ENCODE results near the gene FLAD1.

The FLAD1 gene

GRCh38 chr1:154970631-154971340 is 12.4 kb upstream of the FLAD1 start, which contains the start of gene SHC1:
Gene SHC1, minus strand, starts transcription at chr1:154970747. Its CDS starts 221 bp downstream, at chr1:154970526.
- H3K4me1 ChIP-seq (ENCODE audit: control insufficient read depth, insufficient read depth, low read length) = peaks cover 12% of the 10 kb centered on the region
- ChIA-PET CTCF (interaction anchor here (0.6 to 2.0 kb wide), 8 partner anchors 10 to 974 kb away, joined by 3 to 16 read pairs (median 4); partner anchors contain the start of gene PYGO2), POLR2A (interaction anchor here (1.1 to 6.0 kb wide), 9 partner anchors 9 to 80 kb away, joined by 4 to 69 read pairs (median 4); partner anchors contain the start of genes ADAM15, FLAD1, PBXIP1 and PMVK)
- H3K27ac ChIP-seq (ENCODE audit: extremely low read depth, low read depth, low read length) = peak within 1 kb of the TSS; percentile 32; the same call in 1 of the 2 replicates
- no peaks in the 10 kb centered on the region for H3K9me3 ChIP-seq (ENCODE audit: control insufficient read depth, insufficient read depth, low read depth, low read length)
- no peak within 1 kb of the TSS for H3K4me3 ChIP-seq (ENCODE audit: low read depth, low read length)
- peaks cover 0 to 37% of the 10 kb centered on the region in 2 experiments; a peak in 1 of 3 replicates for H3K36me3 ChIP-seq (ENCODE audit: control insufficient read depth in 2 of 2, insufficient read depth in 1 of 2, low read length in 2 of 2)
- TF ChIP-seq, protein P1, sequence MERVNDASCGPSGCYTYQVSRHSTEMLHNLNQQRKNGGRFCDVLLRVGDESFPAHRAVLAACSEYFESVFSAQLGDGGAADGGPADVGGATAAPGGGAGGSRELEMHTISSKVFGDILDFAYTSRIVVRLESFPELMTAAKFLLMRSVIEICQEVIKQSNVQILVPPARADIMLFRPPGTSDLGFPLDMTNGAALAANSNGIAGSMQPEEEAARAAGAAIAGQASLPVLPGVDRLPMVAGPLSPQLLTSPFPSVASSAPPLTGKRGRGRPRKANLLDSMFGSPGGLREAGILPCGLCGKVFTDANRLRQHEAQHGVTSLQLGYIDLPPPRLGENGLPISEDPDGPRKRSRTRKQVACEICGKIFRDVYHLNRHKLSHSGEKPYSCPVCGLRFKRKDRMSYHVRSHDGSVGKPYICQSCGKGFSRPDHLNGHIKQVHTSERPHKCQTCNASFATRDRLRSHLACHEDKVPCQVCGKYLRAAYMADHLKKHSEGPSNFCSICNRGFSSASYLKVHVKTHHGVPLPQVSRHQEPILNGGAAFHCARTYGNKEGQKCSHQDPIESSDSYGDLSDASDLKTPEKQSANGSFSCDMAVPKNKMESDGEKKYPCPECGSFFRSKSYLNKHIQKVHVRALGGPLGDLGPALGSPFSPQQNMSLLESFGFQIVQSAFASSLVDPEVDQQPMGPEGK (tag by site-specific recombination; IDR thresholded peaks at IDR 0.05) = peak; percentile 98
- no peak for TF ChIP-seq ZNF184 (tag by site-specific recombination; IDR thresholded peaks at IDR 0.05)
- TF ChIP-seq ZNF600 (tag by site-specific recombination; IDR thresholded peaks at IDR 0.05) = no peak
- no peak for TF ChIP-seq GLI2 (tag by site-specific recombination; IDR thresholded peaks at IDR 0.05; ENCODE audit: borderline replicate concordance, low read depth)
- peak; percentile 84 for TF ChIP-seq SP2 (tag by site-specific recombination; IDR thresholded peaks at IDR 0.05)
- TF ChIP-seq, protein P2, sequence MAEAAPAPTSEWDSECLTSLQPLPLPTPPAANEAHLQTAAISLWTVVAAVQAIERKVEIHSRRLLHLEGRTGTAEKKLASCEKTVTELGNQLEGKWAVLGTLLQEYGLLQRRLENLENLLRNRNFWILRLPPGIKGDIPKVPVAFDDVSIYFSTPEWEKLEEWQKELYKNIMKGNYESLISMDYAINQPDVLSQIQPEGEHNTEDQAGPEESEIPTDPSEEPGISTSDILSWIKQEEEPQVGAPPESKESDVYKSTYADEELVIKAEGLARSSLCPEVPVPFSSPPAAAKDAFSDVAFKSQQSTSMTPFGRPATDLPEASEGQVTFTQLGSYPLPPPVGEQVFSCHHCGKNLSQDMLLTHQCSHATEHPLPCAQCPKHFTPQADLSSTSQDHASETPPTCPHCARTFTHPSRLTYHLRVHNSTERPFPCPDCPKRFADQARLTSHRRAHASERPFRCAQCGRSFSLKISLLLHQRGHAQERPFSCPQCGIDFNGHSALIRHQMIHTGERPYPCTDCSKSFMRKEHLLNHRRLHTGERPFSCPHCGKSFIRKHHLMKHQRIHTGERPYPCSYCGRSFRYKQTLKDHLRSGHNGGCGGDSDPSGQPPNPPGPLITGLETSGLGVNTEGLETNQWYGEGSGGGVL (tag by site-specific recombination; IDR thresholded peaks at IDR 0.05) = peak; percentile 78
- no peak for TF ChIP-seq SCRT2 (tag by site-specific recombination; IDR thresholded peaks at IDR 0.05)
- TF ChIP-seq KLF1 (tag by site-specific recombination; IDR thresholded peaks at IDR 0.05) = peak; percentile 34; the same call in 1 of the 2 replicates
- no peak for TF ChIP-seq ZEB2 (tag by site-specific recombination; IDR thresholded peaks at IDR 0.05)
- TF ChIP-seq SALL2 (tag by site-specific recombination; IDR thresholded peaks at IDR 0.05; ENCODE audit: borderline replicate concordance) = no peak
- TF ChIP-seq ZNF133 (tag by site-specific recombination; IDR thresholded peaks at IDR 0.05) = no peak
- no peak for TF ChIP-seq SETDB1 (IDR thresholded peaks at IDR 0.05; ENCODE audit: insufficient read length, low read length)
- TF ChIP-seq ZNF23 (tag by site-specific recombination; IDR thresholded peaks at IDR 0.05; ENCODE audit: borderline replicate concordance) = no peak
- TF ChIP-seq ZNF341 (tag by site-specific recombination; IDR thresholded peaks at IDR 0.05; ENCODE audit: low read depth) = peak; percentile 32; the same call in 1 of the 2 replicates
- 0 out of 2 replicates have a peak, but pooled peaks have one; percentile 35 for TF ChIP-seq ZXDB (tag by site-specific recombination; IDR thresholded peaks at IDR 0.05)
- TF ChIP-seq ZBTB8A (tag by site-specific recombination; IDR thresholded peaks at IDR 0.05) = peak; percentile 66
- peak; percentile 66; the same call in 1 of the 2 replicates for TF ChIP-seq KLF17 (tag by site-specific recombination; IDR thresholded peaks at IDR 0.05)
- TF ChIP-seq ZNF157 (tag by site-specific recombination; IDR thresholded peaks at IDR 0.05) = no peak
- no peak for TF ChIP-seq ZNF132 (tag by site-specific recombination; IDR thresholded peaks at IDR 0.05; ENCODE audit: borderline replicate concordance)
- TF ChIP-seq, protein P3, sequence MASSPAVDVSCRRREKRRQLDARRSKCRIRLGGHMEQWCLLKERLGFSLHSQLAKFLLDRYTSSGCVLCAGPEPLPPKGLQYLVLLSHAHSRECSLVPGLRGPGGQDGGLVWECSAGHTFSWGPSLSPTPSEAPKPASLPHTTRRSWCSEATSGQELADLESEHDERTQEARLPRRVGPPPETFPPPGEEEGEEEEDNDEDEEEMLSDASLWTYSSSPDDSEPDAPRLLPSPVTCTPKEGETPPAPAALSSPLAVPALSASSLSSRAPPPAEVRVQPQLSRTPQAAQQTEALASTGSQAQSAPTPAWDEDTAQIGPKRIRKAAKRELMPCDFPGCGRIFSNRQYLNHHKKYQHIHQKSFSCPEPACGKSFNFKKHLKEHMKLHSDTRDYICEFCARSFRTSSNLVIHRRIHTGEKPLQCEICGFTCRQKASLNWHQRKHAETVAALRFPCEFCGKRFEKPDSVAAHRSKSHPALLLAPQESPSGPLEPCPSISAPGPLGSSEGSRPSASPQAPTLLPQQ (tag by site-specific recombination; IDR thresholded peaks at IDR 0.05) = 0 out of 2 replicates have a peak, but pooled peaks have one; percentile 19
- peak; percentile 36 for TF ChIP-seq EGR2 (tag by site-specific recombination; IDR thresholded peaks at IDR 0.05; ENCODE audit: low read depth)
- peak; percentile 94 for TF ChIP-seq GLIS2 (tag by site-specific recombination; IDR thresholded peaks at IDR 0.05)
- peak; percentile 87 for TF ChIP-seq ZNF366 (tag by site-specific recombination; conservative IDR thresholded peaks at IDR 0.05)
- TF ChIP-seq SP7 (tag by site-specific recombination; IDR thresholded peaks at IDR 0.05) = peak; percentile 57
- TF ChIP-seq PRDM10 (tag by site-specific recombination; IDR thresholded peaks at IDR 0.05) = peak; percentile 51
- TF ChIP-seq ZBTB17 (tag by site-specific recombination; IDR thresholded peaks at IDR 0.05) = peak; percentile 65; the same call in 1 of the 2 replicates
- peak; percentile 85 for TF ChIP-seq GLIS1 (tag by site-specific recombination; IDR thresholded peaks at IDR 0.05)
- TF ChIP-seq SP3 (tag by site-specific recombination; IDR thresholded peaks at IDR 0.05) = peak; percentile 81

Measured in HEK293 (cell line).